ENCODE data around the gene SUCNR1.
"Not testable (repeated sequence)": the region's sequence is repeated elsewhere in the genome, so short reads cannot be mapped to it uniquely, and the experiment has no call there.

SUCNR1 gene, protein sequence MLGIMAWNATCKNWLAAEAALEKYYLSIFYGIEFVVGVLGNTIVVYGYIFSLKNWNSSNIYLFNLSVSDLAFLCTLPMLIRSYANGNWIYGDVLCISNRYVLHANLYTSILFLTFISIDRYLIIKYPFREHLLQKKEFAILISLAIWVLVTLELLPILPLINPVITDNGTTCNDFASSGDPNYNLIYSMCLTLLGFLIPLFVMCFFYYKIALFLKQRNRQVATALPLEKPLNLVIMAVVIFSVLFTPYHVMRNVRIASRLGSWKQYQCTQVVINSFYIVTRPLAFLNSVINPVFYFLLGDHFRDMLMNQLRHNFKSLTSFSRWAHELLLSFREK

DNA sequence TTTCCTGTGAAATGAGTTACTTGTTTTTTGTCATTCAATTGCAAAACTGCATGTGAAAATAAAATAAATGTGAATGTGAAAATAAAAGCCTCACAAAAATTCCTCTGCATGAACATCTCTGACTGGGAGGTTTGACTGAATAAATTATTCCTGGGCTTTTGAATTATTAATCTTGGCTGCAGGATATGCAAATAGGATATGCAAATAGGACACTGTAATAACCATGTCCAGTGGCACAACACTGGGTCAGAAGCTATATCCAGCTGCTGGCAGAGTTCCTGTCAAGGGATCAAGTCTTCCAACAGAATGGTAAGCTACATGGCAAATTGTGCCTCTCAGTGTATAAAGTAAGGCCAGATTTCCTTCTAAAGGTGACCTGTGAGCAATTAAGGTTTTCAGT, at the start of gene SUCNR1:
TSS of gene SUCNR1 (plus strand) at position 246 of the 400 bp plus-strand sequence. CDS start 6,250 bp downstream, outside the sequence.
- DNase-seq: no peak

- DNase-seq: no peak
These were observed 45.6 kb upstream of the SUCNR1 start for GRCh38 chr3:151827816-151828215.

DNA sequence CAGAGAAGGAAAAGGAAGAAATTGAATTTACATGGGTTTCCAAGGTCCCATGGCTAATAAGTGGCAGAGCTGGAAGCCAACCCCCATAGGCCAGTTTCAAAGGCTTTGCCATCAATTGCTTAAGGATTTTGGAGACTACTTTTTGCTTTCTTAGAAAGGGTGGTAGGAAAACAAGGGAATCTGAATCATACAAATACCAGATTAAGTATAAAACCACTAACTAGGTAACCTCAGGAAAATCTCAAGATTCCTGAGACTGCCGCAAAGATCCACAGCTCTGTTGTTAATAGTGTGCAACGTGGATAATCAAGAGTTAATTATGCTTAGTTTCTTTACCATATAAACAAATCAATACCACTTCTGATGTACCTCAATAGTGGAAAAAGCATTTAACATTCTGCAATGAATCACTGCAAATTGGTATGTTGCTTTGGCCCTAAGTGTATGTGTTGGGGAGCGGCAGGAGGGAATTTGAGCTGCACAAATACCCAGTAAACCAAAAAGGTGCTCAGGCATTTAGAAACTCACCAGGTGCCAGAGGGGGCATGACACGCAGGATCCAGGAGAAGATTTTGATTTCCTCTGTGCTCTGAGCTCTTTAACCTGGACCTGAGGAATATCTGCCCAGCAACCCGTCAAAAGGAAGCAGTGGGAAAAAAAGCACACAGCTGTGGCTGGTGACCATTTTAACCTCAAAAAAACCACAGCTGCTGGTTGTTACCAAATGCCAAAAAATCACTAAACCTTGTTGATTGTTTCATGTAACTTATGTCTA, 37.5 kb upstream of the SUCNR1 start:
- no peak for DNase-seq

GRCh38 chr3:151837057-151837456, 36.4 kb upstream of the SUCNR1 start:
- no peak for DNase-seq

DNA sequence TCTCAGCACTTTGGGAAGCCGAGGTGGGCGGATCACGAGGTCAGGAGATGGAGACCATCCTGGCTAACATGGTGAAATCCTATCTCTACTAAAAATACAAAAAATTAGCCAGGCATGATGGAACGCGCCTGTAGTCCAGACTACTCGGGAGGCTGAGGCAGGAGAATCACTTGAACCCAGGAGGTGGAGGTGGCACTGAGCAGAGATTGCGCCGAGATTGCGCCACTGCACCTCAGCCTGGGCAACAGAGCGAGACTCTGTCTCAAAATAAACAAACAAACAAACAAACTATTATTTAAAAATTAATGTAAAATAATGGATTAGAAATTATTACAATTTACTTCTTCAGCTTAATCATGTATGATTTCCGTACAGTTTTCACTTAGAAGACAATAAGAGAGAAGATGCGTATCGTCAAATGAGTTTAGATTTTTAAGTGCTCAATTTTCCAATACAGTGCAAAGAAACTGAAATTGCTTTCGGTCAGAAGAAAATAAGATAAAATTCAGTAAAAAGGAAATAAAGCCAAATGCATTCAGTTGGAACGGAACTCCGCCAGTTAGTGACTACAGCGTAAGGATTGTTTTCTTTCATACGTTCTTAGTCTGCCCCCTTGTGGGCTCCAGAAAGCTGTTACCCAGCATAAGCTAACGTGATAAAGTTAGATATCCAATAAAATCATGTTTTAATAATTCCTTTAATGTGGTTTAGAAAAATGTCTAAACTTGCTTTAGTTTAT, 34.7 kb upstream of the SUCNR1 start:
- peak; percentile 64 for DNase-seq

GRCh38 chr3:151839313-151839631, 34.2 kb upstream of the SUCNR1 start:
- DNase-seq: no peak

DNA sequence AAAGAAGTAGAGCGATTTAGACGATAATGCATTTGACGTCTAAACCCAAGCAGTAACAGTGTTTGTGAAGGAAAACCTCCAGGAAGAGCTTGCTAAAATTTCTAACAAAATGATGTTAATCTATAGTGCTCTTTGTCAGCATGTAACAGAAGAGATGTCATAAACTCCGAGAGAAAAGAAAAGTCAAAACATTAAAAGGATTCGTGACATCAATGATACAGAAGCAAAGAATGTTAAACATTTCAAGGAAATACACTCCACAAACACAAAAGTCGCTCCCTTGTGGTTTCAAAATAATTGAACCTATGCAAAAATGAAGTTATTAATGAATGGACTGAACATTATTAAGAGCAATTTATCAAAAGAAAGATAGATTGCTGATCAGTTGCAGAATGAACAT, 31.6 kb upstream of the SUCNR1 start:
- DNase-seq: no peak

DNA sequence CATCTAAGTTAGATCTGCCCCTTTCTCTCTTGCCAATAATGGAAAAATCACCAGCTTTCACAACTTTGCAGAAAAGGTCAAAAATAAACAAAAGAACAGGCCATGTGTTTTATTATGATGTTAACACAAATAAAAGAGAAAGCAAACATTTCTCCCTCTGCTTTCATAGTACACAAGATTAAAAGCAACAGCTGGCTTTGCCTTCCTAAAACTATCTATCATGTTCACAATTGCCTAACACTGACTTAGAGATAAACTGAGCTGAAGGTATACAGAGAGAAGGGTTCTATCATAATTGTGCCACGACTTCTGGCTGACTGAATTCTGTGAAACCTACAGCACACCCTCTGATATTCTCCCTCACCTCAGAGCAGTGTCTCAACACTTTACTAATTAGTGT, 30.2 kb upstream of the SUCNR1 start:
- DNase-seq: no peak

DNA sequence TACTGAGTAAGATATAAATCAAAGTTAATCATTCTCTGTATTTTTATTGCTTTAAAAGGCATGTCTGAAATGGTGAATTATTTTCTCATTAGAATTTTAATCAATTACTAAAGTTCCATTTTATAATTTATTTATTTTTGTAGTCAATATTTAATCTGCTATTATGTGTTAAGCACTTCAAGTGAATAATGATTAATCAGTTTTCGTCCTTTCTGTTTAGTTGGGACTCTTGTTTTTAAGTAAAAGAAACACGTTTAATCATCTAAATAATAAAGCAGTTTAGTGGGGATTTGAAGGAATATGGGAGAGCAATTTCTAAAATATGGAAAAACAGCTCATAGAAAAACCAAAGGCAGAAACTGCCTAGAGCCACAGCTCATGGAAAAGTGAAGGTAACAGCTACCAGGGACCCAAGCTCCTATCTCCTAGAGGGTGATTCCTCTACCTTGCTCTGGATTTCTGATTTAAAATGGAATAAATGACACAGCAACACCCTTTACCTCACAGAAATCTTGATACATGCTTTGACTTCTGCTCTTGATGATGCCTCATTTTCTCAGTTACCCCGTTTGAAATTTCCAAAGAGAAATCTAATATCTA, 28.0 kb upstream of the SUCNR1 start:
- no peak for DNase-seq

GRCh38 chr3:151850065-151850464, 23.4 kb upstream of the SUCNR1 start:
- not testable (repeated sequence) for DNase-seq

- DNase-seq: no peak
These were observed 21.2 kb upstream of the SUCNR1 start for GRCh38 chr3:151852074-151852811.

DNA sequence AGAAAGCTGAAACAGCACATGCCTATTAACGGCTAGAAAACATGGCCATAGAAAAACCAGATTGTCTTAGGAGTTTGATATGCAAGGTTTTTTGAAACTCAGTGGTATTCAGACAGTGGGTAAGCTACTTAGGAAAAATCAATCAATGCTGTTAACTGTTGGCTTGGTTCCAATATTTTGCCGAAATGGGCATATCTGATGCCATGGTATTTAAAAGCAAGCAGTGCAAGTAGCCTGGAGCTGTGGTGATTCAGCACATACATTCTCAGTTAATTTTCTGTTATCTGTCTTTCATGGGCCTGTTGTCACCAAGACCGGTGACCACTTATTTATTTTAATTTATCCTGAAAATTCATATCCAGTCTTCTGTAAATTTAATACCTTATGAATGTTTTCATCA, 17.3 kb upstream of the SUCNR1 start:
- no peak for DNase-seq

- no peak for DNase-seq
These were observed 16.8 kb upstream of the SUCNR1 start for GRCh38 chr3:151856641-151857040.

DNA sequence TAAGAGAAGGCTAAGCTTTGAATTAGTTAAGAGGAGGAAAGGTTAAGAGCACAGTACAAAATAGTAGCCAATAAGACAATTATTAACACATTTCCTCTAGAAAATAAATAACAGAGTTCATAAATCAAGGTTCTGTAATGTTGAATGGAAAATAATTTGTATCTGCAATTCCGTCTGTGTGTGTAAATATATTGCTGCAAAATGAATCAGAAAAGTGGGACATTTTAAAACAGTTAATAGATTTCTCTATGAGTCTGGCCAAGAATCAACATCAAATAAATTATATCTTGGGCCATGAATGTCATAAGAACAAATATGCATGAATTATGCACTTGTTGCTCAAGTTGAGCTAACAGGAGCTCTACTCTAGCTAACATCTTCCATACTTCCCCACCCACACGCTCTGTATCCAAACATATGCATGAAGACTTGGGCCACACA, 14.2 kb upstream of the SUCNR1 start:
- DNase-seq: no peak

- no peak for DNase-seq
These were observed 13.5 kb upstream of the SUCNR1 start for GRCh38 chr3:151859905-151860304.

- DNase-seq: no peak
These were observed 9.8 kb upstream of the SUCNR1 start for GRCh38 chr3:151863611-151864010.

DNA sequence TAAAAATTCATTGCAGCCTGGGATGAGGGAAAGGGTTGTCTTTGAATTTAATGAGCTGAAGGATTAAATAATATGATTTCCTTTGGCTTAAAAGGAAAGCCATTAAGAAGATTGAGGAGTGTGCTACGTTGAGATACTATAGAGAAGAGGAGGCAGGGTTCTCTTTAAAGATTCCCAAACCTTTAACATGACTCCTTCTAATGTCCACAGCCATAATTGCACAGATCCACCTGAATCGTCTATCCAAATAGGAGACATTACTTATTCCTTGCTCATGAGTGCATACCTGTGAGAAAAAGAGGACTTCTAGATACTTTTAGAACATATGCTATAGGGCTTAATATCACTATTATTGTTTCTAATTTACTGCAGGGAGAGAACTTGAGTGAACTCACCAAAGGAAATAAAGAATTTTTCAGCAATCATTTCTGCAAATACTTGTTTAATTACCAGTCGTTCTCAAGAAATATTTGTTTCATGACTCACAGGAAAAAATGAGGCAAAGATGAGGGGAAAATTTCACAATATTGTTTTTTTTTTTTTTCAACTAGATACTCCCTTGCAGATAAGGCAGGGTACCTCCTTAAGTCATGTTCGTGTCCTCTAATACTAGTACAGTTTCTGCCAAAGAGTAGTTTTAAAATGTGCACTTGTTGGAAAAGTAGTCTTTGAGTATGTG, 8.9 kb upstream of the SUCNR1 start:
- DNase-seq: no peak

DNA sequence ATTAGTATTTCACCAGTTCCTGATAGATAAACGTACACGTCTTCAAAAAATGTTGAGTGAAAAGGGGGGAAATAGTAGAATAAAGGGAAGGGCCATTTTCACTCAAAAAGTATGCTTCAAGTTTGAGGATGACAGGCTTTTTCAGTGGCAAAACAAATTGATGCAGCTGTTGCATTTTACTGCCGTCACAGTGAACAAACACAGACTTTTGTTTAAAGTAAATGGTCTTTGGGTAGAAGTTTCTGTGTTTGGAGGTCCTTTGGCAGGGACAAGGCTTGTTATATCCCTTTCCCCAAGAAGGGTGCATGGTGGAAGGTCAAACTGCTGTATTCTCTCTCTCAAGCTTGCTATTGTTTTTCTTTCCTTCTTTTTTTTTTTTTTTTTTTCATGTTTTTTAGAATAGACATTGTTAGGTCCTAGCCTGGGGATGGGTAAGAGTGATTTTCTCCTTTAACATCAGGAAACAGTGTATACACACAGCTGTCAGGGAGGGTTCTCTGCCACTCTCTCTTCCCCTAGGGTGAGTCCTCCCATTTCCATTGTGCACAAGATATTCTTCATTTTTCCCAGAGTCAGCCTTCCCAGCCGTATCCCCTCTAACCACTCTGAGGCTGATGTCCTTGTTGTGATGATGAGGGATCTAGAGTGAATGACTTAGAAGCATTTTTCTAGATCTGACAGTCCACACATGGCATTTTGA, 6.6 kb upstream of the SUCNR1 start:
- DNase-seq: no peak

- DNase-seq: no peak
These were observed 5.8 kb upstream of the SUCNR1 start for GRCh38 chr3:151867666-151868065.

- no peak for DNase-seq
These were observed 4.3 kb upstream of the SUCNR1 start for GRCh38 chr3:151869181-151869580.

All from NCI-H2029 (cell line).